Stimulated activated CD4-positive, alpha-beta T cell treated with anti-CD3 and anti-CD28 coated beads, Interleukin-15, amount 100 ng/mL, for 1 hour (primary cell): ENCODE data around the gene IGFL1.
"Not testable (repeated sequence)": the region's sequence is repeated elsewhere in the genome, so short reads cannot be mapped to it uniquely, and the experiment has no call there.

Source experiments
- DNase-seq, 2 donors: peaks; one replicate each; pipeline ENCODE4 v3.0.0-alpha.2; 2020; ENCODE audit warnings: low read depth in 1 of 2, low spot score in 1 of 2

Gene IGFL1

DNA sequence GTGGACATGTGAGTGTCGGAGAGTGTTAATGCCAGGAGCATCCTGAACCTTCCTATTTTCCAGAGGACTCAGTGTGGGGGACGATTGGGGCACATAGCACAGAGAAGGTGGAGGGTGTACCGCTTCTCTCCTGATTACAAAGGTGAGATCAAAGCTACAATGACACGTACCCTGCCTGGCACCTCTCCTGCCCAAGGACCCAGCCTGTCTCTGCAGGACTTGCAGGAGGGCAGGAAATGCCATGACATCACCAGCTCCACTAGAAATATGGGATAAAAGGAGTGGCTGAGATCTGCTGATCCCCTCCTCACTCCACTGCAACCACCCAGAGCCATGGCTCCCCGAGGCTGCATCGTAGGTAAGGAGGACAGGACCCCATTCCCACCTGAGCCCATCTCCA, at the start of gene IGFL1:
Gene IGFL1, plus strand, starts transcription at position 301 of the 400 bp plus-strand sequence. Its CDS starts 33 bp downstream, at position 334.
- no peak for DNase-seq

DNA sequence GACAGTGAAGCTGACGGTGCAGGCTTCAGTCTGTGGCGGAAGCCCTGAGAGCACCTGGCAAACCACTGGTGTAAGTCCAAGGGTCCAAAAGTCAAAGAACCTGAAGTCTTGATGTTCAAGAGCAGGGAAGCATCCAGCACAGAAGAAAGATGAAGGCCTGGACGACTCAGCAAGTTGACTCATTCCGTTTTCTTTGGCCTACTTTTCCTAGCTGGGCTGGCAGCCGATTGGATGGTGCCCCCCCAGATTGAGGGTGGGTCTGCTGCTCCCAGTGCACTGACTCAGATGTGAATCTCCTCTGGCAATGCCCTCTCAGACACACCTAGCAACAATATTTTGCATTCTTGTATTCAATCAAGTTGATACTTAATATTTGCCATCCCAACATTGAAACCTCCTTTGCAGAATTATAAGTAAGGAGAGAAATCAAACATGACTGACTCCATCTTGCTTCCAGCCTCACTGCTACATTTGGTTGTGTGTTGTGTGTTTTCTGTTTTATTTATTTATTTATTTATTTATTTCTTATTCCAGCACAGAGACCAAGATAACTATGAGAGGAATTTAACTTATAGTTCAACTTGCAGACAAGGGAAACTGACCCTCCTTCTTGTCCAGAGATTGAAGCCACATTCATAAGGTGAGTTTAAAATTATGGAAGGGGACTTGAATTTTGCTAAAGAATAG, 48.7 kb upstream of the IGFL1 start:
- no peak for DNase-seq

DNA sequence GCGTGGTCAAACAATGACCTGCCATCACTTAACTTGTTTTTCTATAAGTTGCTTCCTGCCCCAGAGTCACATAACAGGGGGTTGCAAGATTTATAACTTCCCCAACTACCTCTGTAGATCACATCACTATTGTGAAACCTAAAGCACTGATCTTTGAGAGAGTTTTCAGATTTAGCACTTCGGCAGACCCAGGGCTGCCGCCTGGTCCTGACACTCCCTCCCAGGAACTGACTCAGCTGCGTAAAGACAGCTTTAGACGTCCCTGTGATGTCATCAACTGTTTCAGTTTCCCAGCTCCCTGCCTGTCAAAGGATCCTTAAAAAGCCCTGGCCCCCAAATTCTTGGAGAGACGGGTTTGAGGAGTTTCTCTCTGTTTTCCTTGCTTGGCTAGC, 48.2 kb upstream of the IGFL1 start:
- no peak for DNase-seq

DNA sequence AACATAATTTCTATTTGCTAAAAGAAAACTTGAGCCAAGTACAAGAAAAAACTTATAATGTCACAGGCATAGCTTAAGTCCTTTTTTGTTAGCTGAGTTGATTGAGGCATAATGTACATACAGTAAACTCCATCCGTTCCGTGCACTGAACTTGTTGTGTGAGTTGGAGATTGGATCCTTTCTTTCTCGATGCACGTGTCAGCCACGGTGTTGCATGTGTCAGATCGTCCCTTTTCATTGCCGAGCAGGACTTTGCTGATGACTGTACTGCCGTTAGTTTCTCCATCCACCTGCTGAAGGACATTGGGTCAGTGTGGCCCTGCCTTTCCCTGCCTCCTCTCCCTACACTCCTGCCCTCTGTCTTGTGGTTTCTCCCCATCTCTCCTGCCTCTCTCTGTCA, 47.1 kb upstream of the IGFL1 start:
- DNase-seq: no peak

GRCh38 chr19:46184775-46185710, 44.5 kb upstream of the IGFL1 start:
- DNase-seq: not testable (repeated sequence)

DNA sequence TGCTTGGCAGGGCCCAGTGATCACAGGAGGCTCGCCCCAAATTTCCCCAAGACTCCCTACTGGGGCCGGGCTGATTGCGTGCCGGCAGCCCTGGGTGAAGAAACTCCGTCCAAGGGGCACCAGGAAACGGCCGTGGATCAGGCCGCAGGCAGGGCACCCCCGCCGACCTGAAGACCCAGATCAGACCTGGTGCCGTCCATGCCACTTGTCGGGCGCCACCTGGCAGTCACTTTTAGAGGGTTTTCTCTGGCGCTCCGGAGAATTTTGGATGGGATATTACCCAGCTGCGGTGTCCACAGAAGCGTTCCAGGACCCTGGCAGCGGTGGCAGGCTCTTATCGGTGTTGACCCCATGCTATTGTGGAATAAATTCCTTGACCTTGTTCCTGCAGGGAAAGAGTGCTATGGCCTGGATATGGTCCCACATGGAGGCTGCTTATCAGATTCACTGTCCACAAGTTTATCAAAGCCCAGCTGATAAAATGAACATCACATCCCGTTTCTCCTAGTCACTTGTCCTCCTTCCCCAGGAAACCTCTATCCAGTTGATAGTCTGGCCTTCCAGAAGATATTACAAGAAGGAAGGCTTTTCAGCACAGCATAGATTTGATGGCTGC, 43.3 kb upstream of the IGFL1 start:
- DNase-seq: no peak

DNA sequence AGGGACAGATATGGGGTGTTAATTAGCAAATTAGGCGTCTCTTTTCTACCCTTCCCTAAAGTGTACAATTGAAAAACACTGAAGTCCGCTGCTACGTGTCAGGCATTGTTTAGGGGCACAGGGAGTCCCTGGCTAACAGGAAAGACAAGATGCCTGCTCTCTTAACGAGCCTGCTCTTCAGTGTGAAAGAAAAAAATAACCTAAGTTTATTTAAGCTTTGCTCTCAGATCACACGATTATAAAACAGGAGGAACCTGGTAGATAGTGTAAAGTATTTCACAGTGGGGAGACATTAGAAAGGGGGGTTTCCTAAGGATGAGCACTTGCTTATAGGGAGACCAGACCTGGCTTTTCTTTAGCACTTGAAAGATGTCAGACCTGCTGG, 42.8 kb upstream of the IGFL1 start:
- no peak for DNase-seq

DNA sequence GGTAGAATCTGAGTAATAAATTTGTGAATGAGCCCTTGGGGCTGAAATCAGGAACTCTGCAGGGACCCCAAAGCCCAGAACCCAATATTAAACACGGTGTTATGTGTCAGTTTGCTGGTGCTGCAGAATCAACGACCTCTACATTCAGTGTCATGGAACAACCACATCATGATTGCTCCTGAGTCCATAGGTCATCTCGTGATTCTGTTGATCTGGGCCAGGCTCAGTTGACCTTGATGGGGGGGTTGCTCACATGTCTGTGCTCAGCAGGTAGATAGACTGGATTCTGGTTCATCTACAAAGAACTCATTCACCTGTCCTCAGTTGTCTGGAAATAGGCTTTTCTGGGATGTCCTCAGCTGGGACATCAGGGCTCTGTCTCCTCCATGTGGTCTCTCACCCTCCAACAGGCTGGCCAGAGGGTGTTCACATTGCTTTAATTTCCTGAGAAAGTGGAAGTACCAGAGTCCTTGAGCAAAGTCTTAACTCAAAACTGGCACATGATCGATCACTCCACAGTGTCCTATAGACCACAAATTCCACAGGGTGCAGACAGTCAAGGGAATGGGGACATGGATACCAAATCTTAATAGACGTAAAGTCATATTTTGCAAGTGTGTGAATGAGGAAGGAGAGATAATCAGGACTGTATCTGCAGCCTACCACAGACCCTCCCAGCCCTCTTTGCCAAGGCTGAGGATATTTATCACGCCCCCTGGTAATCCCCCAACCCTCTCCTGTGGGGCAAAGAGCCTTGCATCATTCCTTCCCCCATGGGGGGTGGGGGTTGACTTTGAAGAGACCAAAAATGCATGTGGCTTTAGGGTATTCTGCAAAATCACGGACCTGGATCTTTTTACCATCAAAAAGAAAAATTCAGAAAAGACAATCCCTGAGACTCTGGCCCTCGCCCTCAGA, 39.3 kb upstream of the IGFL1 start:
- DNase-seq: no peak

- no peak for DNase-seq
Observed at GRCh38 chr19:46191356-46191755, 38.2 kb upstream of the IGFL1 start.

- no peak for DNase-seq
Observed at GRCh38 chr19:46191972-46192371, 37.6 kb upstream of the IGFL1 start.

- DNase-seq: not testable (repeated sequence)
Observed at GRCh38 chr19:46192626-46192991, 36.9 kb upstream of the IGFL1 start.

DNA sequence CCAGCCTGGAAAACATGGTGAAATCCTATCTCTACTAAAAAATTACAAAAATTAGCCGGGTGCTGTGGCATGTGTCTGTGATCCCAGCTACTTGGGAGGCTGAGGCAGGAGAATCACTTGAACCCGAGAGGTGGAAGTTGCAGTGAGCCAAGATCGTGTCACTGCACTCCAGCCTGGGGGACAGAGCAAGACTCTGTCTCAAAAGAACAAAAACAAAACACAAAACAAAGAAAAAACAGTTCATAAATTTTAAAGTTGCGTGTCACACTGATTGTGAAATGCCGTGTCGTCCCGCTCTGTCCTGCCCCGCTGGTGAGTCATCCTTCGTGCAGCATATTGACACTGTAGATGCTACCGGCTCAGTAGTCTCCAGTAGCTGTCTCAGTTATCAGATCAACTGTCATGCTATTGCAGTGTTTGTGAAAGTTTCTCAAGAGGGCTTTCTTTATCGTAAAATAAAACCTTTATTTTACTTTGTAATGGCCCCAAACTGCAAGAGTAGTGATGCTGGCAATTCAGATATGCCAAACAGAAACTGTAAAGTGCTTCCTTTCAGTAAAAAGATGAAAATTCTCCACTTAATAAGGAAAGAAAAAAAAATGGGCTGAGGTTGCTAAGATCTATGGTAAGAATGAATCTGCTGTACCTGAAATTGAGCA, 36.4 kb upstream of the IGFL1 start:
- no peak for DNase-seq

DNA sequence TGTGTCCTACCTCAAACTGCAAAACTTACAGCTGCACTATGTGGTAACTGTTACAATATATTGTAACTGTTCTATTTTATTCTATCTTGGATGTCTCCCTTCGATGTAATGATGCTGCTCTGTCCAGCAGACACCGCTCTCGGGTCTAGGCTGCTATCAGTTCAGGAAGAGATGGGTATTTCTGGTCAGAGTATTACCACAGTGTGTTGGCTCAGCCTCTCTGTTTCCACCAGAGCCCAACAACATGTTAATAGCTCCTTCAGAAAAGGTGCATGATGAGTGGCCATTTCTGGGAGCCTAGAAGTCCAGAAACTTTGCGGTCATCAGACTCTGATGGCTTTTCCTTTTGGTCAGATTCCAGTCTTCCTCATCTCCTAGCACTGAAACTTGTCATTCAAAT, 35.9 kb upstream of the IGFL1 start:
- DNase-seq: no peak

DNA sequence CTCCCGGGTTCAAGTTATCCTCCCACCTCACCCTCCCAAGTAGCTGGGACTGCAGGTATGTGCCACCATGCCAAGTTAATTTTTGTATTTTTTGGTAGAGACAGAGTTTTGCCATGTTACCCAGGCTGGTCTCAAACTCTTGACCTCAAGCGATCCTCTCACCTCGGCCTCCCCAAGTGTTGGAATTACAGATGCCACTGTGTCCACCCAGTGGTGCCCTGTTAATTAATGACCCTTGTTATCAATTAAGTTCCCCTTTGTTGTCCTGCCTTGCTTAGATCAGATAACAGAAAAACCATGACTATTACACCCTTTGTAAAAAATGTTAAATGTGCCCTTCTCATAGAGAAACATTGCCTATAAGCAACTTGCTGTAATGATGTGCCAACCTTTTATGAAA, 34.4 kb upstream of the IGFL1 start:
- no peak for DNase-seq

GRCh38 chr19:46195919-46196318, 33.6 kb upstream of the IGFL1 start:
- not testable (repeated sequence) for DNase-seq

DNA sequence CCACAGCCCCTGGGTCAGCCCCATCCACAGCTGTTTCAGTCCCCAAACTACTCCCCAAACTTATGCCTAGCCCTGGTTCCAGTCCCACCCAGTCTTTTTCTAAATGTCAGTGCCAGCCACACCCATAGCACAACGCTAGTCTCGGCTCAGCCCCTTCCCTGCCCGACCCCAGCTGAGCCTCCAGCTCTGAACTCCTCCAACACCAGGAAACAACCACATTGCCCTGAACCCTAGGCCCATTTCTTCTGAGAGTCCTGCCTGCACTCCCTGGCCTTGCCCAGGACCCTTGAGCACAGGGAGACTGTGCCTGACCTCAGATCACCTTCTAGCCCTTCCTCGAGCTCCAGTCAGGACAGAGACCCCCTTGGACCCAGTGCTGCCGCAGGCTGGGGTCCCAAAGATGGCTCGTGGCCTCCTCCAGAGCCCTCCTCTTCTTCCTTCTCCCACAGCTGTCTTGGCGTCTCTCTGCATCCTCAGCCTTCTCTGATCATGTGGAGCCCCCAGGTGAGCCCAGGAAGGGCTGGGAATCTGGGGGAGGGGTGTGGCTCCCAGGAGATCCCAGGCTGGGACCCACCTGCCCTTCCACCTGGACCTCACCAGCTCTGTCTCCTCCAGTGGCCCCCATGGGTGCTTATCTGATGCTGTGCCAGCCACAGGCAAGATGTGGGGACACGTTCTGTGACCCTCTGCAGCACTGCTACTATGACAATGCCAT, 33.0 kb upstream of the IGFL1 start:
- DNase-seq: no peak

GRCh38 chr19:46197314-46198070, 32.0 kb upstream of the IGFL1 start:
- no peak for DNase-seq

GRCh38 chr19:46198756-46199155, 30.8 kb upstream of the IGFL1 start:
- no peak for DNase-seq
